Measurements from ENCODE around the gene PPP1R18. TPM values are rescaled to one million over a fixed set of nuclear protein-coding genes. Genes with fewer than 3 reads are reported as not detected.
A peak's percentile ranks its signal among the peaks of the same experiment; 100 is the strongest.

Gene PPP1R18, protein sequence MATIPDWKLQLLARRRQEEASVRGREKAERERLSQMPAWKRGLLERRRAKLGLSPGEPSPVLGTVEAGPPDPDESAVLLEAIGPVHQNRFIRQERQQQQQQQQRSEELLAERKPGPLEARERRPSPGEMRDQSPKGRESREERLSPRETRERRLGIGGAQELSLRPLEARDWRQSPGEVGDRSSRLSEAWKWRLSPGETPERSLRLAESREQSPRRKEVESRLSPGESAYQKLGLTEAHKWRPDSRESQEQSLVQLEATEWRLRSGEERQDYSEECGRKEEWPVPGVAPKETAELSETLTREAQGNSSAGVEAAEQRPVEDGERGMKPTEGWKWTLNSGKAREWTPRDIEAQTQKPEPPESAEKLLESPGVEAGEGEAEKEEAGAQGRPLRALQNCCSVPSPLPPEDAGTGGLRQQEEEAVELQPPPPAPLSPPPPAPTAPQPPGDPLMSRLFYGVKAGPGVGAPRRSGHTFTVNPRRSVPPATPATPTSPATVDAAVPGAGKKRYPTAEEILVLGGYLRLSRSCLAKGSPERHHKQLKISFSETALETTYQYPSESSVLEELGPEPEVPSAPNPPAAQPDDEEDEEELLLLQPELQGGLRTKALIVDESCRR
- total RNA-seq, result 10 to 100 TPM; 14.2 to 35.1 (median 15.2) TPM

- DNase-seq, result peak; percentile 74 to 76
- H3K4me1 ChIP-seq, result peaks cover 28 to 56% of the 10 kb centered on the region in 2 donors
- H3K9me3 ChIP-seq, result no peaks in the 10 kb centered on the region
- peak within 1 kb of the TSS; percentile 70 to 84 (median 81) for H3K4me3 ChIP-seq (replicated peaks in 1 of 3)
- no peaks in the 10 kb centered on the region for H3K36me3 ChIP-seq
- intact Hi-C loops (cut with DNase I), result no loop called here
- WGBS, 2 donors, result 6 to 8% methylated on average over 24 to 26 of the region's 41 CpGs
- peak within 1 kb of the TSS; percentile 93 to 98 (median 95) for H3K27ac ChIP-seq
- H3K27me3 ChIP-seq, result no peaks in the 10 kb centered on the region
- TF ChIP-seq POLR2A (IDR thresholded peaks at IDR 0.05), result peak in 1 of 2 donors; percentile 38
- TF ChIP-seq CTCF (IDR thresholded peaks at IDR 0.05), result no peak
Observed at GRCh38 chr6:30686009-30686907, at the start of gene PPP1R18. Gene PPP1R18, minus strand, starts transcription at chr6:30686645. Its CDS starts 627 bp downstream, at chr6:30686018.

GRCh38 chr6:30735668-30736314, 49.3 kb upstream of the PPP1R18 start:
- intact Hi-C loops (cut with DNase I), result no loop called here

DNA sequence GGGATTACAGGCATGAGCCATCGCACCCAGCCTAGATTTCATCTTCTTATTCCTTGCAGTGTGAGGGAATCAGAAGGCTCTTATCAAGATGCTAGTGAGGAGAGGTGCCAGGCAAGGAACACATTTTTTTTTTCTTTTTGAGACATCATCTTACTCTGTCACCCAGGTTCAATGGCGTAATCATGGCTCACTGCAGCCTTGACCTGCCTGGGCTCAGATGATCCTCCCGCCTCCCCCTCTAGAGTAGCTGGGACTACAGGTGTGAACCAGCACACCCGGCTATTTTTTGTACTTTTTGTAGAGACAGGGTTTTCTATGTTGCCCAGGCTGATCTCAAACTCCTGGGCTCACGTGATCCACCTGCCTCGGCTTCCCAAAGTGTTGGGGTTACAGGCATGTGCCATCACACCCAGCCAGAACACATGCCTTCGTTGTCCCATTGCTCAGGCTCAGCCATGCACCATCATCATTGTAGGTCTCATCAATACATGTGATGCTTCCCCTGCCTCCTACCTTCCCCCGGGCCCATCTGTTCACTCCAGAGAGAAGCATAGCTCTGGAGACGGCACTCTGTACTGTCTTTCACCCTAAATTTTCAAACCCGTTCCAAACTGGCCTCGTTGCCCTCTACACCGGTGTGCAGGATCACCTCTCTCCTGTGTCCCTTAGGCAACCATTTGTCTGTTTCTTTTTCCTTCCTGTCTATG, 45.9 kb upstream of the PPP1R18 start:
- 96 to 98% methylated on average over 12 of the region's 12 CpGs for WGBS, 2 donors
- Histone ChIP-seq H3K9me3 (no peaks in the 10 kb centered on the region), H3K36me3 (peaks cover 51 to 66% of the 10 kb centered on the region in 2 donors), H3K4me3 (replicated peaks in 1 of 3) (no peak overlapping the region), H3K27me3 (no peaks in the 10 kb centered on the region), H3K4me1 (peaks cover 3 to 8% of the 10 kb centered on the region in 2 donors), H3K27ac (no peak overlapping the region)
- no peak for DNase-seq
- intact Hi-C loops (cut with DNase I), result no loop called here
- no peak for TF ChIP-seq CTCF (IDR thresholded peaks at IDR 0.05)
- no peak for TF ChIP-seq POLR2A (IDR thresholded peaks at IDR 0.05)

More at GRCh38 chr6:30735668-30736314, 49.3 kb upstream of the PPP1R18 start:
- Histone ChIP-seq H3K36me3 (peaks cover 54 to 66% of the 10 kb centered on the region in 2 donors), H3K27ac (peak overlapping the region in 1 of 3 donors; percentile 10), H3K9me3 (no peaks in the 10 kb centered on the region), H3K4me1 (peaks cover 3 to 18% of the 10 kb centered on the region in 2 donors), H3K27me3 (no peaks in the 10 kb centered on the region), H3K4me3 (replicated peaks in 1 of 3) (no peak overlapping the region)
- WGBS, 2 donors, result 76 to 83% methylated on average over 8 of the region's 8 CpGs
- TF ChIP-seq CTCF (IDR thresholded peaks at IDR 0.05) (no peak), POLR2A (IDR thresholded peaks at IDR 0.05) (no peak)
- DNase-seq, result no peak

GRCh38 chr6:30730601-30731435, 44.4 kb upstream of the PPP1R18 start:
- peak in 5 of 6 experiments; percentile 47 to 84 (median 80) for TF ChIP-seq CTCF (IDR thresholded peaks at IDR 0.05)
- TF ChIP-seq POLR2A (IDR thresholded peaks at IDR 0.05), result no peak
- peaks cover 2 to 3% of the 10 kb centered on the region in 2 donors for H3K4me1 ChIP-seq
- intact Hi-C loops (cut with DNase I), result no loop called here
- H3K27ac ChIP-seq, result peak overlapping the region in 2 of 3 donors; percentile 35 to 47
- 43 to 47% methylated on average over 27 to 30 of the region's 30 CpGs for WGBS, 2 donors
- no peaks in the 10 kb centered on the region for H3K9me3 ChIP-seq
- peak; percentile 87 to 90 for DNase-seq
- no peak overlapping the region for H3K4me3 ChIP-seq (replicated peaks in 1 of 3)
- peaks cover 51 to 58% of the 10 kb centered on the region in 2 donors for H3K36me3 ChIP-seq
- H3K27me3 ChIP-seq, result no peaks in the 10 kb centered on the region

All from thyroid gland (tissue), 4 donors.